ENCODE measurements around the gene CUEDC1.

CUEDC1 gene, protein sequence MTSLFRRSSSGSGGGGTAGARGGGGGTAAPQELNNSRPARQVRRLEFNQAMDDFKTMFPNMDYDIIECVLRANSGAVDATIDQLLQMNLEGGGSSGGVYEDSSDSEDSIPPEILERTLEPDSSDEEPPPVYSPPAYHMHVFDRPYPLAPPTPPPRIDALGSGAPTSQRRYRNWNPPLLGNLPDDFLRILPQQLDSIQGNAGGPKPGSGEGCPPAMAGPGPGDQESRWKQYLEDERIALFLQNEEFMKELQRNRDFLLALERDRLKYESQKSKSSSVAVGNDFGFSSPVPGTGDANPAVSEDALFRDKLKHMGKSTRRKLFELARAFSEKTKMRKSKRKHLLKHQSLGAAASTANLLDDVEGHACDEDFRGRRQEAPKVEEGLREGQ

DNA sequence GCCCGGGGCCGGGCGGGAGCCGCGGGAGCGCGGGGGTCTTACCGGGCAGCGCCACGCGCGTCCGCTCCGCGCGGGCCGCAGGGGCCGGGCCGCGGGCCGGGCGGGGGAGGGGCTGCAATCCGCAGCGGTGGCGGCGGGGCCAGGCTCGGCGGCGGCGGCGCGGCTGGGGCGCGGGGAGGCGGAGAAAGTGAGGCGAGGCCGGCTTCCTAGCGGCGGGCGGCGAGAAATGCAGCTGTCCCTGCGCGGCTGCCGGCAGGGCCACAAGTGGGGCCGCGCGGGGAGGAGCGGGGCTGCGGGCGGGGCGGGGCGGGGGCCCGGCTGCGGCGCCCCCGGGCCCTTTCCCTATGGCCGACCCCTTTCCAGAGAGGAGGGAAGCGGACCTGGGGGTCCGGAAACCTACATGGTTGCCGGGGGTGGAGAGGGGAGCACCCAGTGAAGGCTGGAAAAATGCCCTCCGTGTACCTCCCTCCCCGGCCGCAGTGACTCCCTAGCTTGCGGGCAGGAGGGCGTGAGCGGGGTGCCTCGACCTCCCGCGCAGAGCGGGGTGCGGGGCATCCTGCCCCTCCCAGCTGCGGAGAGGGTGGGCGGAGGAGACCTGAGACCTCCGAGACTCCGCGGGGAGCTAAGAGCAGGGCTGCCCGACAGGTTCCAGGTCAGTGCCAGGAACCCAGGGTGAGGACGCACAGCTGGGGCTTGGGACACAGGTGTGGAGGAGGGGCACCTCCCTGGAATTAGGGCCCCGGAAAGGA lies at the start of gene CUEDC1:
TSS of gene CUEDC1 (minus strand) at position 230 of the 749 bp plus-strand sequence. CDS start 69,848 bp downstream, outside the sequence.
- peak; percentile 78 for DNase-seq (ENCODE audit: low spot score)

DNA sequence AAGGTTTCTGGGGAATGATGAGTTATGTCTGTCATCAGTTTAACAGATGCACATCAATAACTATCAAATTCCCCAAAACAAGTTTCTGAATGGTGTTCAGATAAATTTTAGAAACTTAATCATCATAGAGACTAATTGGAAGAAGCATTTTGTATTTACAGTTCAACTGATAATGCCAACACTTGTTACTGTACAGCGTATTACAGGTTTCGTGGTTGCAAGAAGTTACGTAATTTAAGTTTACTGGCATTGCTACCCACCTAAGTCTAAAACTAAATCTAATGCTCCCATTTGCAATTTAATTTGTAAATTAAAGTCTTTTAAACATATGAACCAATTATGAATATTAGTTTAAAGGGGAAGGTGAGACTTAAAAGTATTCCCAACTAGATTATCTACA lies 48.8 kb upstream of the CUEDC1 start:
- no peak for DNase-seq (ENCODE audit: low spot score)

DNA sequence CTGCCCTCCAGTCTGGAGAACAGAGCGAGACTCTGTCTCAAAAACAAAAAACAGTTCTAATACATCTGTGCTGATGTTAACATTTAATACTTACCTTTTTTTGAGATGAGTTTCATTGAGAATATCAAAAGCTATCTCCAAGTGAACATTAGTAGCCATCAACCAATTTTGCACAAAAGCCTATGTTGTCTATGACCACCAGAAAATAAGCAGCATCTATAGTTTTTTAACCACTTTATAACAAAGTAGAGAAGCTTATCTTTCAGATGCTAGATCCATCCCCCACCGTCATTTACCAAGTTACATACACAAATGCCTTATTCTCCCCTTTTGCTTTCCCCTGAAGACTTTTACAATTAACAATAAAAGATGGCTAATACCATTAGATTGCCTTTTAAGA lies 47.8 kb upstream of the CUEDC1 start:
- DNase-seq (ENCODE audit: low spot score) = no peak

DNA sequence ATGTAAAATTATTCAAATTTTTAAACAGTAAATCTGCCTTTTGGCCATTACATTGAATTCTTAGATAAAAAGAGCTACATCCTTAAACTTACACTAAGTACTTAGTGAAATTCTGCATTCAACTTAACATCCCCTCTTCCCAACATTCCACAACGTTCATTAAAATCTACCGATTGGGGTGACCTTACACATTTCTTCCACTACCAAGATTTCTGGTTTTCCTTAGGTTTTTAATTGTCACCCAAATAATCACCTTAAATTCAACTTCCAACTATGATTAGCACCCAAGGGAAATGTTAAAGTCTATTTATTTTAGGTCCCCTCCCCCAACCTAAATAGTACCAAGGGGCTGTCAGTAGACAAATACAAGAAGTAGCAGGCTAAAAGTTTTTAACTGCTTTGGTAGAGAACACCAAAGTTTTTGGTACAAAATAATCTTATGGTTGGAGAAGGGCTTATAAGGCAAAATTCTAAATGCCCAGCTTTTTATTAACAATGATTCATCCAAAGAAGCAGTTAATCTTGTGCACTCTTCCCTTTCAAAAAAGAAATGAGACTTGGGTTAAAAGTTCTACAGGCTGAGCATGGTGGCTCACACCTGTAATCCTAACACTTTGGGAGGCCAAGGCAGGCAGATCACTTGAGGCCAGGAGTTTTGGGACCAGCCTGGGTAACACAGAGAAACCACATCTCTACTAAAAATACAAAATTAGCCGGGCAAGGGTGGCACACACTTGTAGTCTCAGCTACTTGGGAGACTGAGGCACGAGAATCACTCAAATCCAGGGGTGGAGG lies 47.1 kb upstream of the CUEDC1 start:
- DNase-seq (ENCODE audit: low spot score) = no peak

DNA sequence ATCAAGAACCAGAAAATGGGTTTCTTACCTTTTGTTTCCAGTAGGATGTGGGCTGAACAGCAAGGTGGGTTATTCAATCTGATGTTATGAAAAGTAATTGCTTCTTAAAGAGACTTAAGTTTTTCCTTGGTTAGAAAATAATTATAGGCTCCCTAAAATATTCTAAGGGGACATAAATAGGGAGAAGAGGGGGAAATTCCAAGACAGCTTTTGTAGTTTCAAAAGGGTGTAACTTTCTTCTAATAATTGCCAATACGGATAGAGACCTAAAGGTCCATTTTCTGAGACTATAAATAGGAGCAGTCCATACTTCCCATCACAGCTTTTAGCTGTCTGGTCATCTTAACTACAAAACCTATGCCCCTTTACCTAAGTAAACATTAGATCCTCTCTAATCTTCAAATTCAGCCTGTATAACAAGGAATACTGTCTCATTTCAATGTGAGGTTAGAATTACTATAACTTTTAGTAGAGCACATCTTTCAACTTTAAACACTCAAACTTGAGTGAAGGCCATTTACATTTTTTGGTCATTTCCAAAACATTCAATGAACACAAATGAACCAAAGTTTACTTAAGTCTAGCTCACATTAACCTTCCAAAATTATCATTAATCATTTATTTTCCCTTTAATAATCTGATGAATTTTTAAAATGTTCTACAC lies 46.4 kb upstream of the CUEDC1 start:
- DNase-seq (ENCODE audit: low spot score) = no peak

DNA sequence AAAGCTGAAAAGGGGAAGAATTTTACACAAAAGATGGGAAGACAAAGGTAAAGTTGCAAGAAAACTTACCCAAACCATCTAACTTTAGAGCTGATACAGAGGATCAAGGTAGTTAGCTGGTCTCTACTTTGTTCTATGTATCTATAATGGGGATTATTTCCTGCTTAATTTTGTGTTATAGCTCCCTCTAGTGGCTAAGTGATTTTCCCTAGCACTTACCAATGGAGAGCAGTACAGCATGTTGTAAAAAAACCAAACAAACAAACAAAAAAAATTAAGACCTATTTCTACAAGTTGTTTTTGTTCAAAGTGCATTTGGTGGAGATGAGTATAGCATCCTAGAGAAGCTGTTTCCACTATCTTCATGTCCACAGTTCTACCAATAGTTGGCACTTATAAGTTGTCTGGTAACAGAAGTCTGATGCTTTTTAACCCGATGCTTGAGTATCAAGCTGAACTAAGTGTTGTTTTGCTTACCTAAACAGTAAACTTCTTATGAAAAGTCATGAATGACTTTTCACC lies 44.3 kb upstream of the CUEDC1 start:
- peak; percentile 74 for DNase-seq (ENCODE audit: low spot score)

DNA sequence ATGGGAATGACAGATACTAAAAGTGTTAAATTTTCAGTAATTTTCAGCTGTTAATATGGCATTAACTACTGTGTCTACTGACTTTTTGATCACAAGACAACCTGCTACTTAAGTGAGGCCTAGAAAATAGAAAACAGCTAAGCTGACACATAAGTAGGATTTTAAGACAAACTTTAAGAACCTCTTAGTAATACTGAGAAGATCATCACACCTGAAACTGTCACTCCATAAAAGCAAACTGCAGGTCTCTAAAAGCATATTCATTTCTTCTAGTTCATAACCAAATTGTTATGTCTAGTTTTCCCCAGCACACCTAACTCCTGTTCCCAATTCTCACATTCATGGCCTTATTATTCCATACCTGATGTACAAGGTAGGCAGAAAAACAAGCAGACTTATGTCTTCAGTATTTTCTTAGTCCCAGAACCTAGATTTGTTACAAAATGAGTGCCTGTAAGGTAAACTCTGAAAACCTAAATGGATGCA lies 43.8 kb upstream of the CUEDC1 start:
- DNase-seq (ENCODE audit: low spot score) = no peak

DNA sequence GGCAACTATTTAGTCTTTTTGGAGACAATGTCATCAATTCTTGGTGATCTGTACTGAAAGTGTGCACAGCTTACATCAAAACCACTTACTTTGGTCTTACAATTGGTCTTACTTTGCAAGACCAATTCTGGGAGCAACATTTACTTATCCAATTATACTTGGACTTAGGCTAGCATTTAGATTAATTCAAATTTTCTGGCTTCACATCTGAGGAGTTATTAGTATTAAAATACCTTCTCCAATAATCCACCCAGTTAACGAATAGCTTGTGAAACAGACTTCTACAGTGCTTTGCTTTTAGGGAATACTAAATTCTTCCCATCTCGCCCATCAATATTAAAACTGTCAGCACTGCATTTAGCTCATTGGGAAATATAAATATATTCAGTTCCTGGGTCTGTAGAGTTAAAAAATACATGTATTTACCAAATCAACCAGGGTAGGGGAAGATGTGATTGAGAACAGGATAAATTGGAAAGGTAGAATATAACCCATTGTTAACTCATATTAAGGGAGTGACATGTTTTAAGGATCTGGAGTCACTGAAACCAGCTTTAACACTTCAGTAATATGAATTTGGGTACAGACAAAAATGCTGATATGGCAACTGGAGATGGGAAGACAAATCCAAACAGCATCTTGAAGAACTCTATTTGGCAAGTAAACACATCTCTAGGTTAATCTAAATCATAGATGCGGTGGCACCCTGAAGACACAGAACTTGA lies 42.0 kb upstream of the CUEDC1 start:
- no peak for DNase-seq (ENCODE audit: low spot score)

DNA sequence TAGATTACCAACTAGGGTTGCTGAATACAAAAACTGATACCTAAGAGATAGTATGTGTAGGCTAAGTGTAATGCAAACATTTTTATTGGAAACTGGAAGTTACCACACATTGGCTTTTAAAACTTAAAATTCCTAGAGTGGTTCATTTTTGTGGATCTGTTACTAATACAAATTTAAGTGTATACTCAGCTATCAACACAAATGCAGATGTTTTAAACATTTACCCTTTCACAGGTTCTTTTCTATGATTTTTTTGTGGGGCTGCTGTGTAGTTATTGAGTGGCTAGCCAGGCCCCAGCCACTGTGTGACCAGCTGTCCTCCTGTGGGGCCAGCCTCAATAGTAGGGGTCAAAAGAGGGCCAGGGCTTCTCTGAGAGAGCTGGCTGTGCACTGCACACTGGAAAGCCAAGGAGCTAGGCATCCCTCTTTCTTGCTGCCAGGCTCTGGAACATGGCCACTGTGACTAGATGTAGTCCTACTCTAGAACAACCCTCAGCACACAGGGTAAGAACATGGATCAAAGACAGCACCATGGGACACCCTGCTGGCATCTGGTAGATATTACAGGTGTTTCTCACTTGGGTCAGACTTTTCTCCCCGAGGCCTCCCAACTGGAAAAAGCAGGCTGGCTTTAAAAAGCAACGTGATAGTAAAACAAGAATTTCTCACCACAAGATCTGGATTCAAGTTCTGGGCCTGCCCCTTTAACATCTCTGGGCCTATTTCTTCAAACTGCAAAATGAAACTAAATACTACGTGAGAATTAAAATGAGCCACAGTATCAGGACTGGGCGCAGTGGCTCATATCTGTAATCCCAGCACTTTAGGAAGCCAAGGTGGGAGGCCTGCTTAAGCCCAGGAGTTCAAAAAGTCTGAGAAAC lies 40.1 kb upstream of the CUEDC1 start:
- DNase-seq (ENCODE audit: low spot score) = peak; percentile 67

DNA sequence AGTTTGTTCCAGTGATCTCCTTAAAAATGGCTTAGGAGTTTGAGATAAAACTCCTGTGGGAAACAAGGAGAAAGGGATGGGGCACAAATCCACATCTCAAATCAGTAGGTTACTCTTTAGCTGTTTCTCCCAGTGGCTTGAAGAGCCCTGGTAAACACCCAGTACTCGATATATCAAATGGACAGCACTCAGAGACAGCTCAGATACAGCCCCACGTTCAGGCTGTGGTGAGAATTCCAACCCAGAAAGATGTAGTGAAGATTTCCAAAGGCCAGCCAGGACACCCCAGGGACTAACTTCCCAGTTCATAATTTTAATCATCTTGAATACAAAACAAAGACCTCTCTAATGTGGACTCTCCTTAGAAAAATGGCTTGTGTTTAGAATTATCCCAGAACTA lies 39.2 kb upstream of the CUEDC1 start:
- no peak for DNase-seq (ENCODE audit: low spot score)

DNA sequence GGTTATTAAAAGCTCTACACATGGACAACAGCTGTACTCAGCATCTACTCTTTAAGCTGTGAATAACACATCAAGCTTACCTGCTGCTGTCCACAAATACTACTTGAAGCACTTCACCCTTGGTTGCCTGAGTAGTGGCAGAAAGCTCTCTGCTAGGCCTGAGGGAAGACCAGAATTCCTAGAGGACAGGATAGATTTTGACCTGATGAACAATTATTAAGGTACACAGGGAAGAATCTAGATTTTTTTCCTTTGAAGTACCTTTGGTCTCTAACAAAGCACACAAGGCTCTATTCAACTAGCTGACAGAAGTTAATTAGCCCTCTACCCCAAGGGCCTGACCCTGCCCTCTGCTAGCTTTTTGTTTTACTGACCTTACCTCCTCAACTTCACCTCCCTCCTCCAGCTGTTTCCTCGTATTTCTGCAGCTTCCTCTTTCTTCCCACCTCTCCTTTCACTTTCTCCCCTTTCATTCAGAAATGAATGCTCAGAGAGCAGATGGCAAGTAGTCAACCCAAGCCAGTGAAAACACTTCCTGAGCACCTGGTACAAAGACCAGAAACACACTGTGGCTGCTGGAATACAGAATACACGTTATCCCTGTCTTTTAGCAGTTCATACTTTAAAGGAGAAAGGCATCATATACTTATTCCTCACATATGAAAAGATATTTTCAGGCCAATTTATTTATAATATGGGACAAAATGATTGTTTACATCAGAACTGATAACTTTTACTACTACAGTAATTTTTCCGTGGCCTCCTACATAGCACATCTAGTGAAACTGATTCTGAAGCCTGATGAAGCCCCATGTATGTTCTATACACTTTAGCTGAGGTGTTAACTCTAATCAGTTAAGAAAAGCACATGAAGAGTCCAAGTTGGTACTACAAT lies 38.5 kb upstream of the CUEDC1 start:
- no peak for DNase-seq (ENCODE audit: low spot score)

DNA sequence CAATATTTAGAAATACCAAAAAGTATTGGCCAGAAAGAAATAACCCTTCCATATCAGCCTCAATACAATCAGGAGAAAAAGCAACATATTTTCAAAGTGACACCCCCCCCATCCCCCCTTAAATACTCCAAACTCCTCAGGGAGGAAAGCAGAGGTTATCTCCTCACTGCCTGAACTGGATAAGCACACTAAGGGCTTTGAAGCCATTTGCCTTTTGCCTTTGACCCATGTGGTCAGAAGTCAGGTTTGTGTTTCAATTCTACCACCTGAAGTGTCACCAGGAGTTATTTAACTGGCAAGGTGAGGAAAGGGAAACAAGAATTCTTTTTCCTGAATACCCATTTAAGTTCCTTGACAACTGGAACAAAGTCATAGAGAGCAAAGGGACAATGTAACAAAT lies 36.3 kb upstream of the CUEDC1 start:
- no peak for DNase-seq (ENCODE audit: low spot score)

DNA sequence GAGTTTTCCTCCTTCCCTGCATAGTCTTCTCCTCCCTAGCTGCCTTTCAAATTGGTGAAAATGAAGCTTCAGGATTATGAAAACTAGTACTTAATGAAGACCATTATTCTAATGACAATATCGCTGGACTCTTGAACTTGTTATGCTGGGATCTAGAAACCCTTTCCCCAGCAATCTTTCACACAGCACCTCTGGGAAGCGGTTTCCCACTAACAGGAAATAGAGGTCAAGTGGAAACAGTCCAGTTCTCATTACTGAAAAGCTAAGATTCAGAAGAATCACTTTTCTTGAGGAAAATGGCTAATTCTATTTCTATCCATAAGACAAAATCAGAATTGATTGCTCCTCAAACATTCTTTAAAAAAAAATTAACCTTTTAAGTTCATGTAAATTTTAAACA lies 34.8 kb upstream of the CUEDC1 start:
- DNase-seq (ENCODE audit: low spot score) = no peak

DNA sequence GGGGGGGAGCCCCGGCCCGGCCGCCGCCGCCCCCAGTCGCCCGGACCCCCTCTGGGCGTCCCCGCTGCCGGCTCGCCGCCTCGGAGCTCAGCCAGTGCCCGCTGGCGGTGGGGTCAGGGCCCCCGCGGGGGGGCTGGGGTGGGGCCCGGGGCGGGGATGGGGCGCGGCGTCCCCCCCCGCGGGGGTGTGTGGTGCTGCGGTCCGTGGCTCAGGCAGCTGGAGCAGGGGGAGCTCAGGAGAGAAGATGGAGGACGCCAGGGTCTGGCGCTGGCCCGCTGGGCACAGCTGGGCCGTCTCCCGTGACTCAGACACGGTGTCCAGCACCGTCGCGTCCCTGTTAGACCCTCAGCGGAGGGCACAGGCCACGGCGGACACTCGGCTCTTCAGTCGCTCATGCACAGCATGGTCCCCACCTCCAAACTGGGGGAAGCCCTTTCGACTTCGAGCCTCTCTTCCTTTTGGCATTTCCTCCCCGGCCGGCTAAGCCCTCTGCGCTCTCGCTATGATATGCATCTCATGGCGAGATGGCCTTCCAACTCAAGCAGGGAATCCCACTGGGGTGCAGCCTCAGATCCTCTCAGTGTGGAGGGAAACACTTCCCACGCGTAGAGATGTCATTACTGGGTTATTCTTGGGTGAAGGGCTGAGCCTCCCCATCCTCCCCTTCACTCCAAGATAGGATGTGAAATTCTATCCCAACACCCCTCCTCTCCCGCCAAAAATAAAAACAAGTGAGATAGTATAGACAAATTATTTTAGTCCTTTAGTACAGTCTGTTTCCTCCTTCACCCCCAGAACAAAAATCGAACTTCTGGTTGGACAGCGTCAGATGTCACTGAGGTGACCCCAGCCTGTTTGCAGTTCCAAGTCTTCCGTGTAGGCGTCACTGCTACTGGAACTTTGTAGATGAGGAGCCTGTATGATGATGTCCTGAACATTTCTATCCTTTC lies 33.4 kb upstream of the CUEDC1 start:
- peak; percentile 75 for DNase-seq (ENCODE audit: low spot score)

DNA sequence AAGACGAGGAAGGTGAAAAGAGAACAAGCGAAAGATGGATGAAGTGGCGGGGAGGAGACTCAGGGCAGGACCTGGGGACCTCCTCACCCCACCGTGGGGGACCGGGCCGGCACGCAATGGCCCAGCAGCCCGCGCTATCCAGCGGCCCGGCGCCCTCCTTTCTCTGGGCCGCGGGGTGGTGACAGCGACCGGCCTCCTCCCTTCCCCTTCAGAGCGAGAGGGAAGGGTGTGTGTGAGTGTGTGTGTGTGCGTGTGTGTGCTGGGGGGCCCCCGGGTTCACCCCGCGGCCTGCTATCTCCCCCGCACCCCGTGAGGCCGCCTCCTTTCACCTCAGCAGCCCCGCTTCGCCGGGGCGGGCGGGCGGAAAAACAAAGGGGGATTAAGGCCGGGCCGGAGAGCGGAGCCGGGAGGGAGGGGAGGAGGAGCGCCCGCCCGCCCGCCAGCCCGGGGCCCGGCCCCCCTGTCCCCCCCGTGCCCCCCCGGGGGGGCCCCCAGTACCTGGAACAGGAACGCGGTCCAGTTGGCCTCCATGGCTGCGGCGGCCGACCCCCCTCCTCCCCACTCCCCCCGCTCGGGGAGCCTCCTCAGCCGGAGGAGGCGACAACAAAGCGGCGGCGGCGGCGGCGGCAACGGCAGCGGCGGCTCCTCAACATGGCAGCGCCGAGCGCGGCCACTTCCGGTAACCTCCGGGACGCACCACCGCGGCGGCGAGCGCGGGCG lies 32.5 kb upstream of the CUEDC1 start, which contains the start of gene VEZF1:
TSS of gene VEZF1 (minus strand) at position 674 of the 720 bp plus-strand sequence. CDS start at position 531, 143 bp downstream.
- peak; percentile 76 for DNase-seq (ENCODE audit: low spot score)

DNA sequence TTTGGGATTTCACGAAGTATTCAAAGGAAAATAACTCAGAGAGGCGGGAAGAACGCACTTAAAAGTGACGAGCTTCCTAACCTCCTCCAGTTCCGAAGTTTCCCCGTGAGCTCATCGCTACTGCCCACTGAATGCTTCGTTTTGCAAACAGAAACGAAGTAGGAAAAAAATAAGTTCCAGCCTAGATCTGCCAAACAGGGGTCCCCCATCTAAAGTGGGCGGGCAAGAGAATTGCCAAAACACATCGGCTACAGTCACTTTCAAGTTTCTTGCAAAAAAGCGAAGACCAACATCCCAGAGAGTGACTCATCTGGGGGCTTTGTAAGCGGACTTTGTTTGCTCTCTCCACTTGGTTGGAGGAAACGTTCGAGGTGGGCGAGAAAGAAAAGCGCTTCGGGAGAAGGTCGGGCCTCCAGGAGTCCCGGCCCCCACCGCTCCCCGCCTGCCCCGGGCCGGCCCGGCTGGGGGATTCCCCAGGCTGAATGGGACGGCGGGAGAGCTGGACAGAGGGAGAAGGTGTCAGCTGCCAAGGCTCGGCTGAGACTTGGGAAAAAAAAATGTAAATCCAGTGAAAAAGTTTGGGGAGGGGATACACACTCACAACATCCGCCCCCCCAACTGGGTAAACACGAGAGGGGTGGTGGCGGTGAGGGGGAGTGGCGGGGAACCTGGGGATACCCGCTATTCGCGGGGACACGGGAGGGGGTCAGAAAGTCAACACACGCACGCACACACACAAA lies 31.8 kb upstream of the CUEDC1 start:
- DNase-seq (ENCODE audit: low spot score) = no peak

Measured in LoVo (cell line).